Activated CD4-positive, alpha-beta T cell treated with anti-CD3 and anti-CD28 coated beads, Interleukin-2, amount 50 U/mL, for 24 hours (primary cell): ENCODE results near the gene MDFIC.

Experiments
- DNase-seq, 2 donors: peaks; one replicate each; pipeline ENCODE4 v3.0.0-alpha.2; 2020; ENCODE audit warnings: low read depth in 1 of 2, low spot score in 1 of 2

Gene MDFIC

DNA sequence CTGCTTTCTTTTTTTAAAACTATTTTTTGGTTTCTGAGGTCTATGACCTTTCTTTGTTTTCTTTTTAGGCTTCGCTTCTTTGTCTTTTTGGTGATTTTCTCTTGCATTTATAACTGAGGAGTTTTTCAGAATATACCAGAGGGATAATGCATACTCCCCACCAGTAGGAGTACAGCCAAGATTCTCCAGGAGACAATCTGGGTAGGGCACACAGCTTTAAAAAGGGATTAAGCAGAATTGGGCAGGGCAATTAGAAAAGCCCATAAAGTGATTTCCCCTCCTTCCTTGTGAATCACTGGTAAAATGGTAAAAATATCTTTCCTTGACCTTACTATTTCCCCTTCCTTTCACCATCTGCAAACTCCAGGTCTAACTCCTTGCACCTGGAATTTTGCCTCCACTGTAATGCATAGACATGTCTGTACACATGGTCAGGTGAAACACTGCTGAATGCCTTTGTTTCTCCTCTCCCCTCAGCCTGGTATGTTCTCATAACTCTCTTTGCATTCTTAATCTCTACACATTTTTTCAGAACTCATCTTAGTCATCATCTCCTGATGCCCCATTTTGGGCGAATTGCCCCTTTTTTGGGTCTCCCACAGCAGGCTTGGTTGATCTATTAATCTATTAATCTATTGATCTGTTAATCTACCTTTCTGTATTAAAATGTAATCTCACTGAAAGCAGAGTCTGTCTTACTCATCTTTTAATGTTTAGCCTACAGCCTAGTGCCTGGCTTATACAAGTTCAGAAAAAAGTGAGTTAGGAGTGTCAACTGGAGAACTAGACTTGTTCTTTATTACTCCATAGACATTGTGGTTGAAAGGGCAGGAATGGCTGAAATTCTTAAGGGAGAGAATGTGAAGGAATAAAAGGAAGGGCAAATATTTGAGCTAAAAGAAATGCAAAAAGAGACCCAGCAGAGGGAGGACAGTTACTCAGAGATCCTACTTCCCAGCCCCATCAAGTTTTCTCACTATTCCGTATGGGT lies 64.6 kb downstream of the MDFIC start:
- DNase-seq = no peak

DNA sequence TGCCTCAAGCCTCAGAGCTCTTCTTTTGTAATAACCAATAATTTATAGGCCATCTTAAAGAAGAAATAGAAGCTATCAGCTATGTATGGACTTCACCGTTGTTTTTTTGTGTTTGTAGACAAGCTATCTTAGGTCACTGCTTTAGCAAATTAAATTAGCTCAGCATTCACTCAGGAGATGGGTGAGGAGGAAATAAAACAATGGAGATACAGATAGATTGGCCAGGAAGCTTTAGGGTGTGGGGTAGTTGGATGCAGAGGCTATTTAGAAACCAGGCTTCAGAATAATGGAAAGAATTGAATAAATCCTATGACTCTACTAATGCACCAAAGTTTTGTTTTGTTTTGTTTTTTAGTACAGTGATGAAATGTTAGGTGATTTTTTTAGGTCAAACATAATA lies 66.1 kb downstream of the MDFIC start:
- no peak for DNase-seq

DNA sequence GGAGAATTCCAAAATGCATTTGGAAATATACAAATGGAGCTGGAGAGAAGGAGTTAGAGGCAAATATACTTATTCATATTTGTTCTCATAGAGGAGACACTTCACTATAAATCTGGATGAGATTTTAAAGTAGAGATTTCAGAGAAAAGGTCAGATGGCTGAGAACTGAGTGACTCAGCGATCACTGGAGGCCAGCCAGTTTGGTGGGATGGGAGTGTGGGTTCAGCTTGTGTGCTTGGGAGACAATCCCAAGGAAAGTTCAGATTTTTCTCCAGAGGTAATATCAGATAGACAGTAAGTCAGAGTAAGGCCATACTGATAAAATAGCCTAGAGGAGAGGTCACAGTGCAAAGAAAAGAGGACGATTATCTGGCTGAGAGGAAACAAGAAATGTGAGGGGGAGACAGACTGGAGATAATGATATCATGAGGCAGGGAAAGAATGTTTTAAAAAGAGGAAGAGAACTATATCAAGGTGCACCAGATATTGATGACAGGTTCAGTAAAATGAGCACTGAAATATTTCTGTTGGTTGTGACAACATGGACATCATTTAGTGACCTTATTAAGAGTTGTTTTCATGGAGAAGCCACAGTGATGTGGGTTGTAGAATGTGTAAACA lies 67.0 kb downstream of the MDFIC start:
- DNase-seq = no peak

DNA sequence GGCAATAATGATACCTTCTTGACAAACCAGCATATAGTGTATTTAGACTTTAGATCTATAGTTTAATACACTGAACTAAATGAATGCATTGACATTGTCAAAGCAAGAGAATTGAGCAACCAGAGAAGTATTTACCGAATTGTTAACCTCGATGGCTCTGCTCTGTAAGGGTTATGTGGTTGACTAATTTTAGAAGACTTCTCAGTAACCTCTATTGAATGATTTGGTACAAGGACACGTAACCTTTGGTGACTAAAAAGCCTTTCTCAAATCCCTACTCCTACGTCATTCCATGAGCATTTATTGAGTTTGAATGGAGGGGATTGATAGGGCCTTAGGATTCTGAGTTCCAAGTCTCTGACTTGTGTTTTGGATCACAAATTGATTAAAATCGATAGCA lies 67.6 kb downstream of the MDFIC start:
- no peak for DNase-seq

DNA sequence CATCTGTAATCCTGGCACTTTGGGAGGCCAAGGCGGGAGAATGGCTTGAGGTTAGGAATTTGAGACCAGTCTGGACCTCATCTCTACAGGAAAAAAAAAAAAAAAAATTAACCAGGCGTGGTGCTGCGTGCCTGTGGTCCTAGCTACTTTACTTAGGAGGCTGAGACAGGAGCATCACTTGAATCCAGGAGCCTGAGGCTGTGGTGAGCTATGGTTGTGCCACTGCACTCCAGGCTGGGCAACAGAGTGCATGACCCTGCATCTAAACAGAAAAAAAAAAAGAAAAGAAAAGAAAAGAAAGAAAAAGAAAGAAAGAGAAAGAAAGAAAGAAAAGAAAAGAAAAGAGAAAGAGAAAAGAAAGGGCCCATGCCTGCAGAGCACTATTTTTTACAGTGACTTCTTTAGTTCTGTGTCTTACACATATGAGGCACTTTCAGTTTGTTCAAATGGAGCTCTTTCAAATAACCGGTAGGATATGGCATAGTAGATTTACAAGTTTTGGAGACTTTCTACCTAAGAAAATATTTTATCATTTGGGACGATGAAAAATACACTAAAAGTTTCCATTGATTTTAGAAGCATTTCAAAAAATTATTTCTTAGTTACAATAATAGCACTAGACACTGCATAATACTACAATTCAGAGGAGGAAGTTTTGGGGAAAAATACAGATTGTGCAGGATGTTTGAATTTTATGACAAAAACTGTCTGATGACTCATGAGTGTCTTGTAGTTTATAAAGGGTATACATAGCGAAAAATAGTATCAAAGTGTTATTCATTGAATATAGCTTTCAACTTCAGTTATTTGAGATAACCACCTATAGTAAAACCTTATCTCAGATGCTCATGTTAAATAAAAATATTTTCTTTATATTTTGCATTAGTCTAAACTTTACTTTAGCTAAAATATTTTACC lies 75.9 kb downstream of the MDFIC start:
- DNase-seq = no peak

DNA sequence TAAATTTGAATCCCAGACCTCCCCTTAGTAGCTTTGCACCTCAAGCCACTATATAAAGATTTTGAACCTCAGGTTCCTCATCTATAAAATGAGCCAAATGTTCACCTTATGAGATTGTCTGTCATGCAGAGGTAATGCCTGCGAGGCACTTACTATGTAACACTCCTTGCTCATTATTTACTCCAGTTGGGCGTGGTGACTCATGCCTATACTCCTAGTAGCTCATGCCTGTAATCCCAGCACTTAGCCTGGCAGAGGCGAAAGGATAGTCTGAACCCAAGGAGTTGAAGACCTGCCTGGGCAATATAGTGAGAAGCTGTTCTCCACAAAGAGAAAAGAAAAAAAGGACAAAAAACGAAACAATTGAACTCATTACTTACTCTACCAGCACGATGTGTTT lies 82.2 kb downstream of the MDFIC start:
- no peak for DNase-seq

DNA sequence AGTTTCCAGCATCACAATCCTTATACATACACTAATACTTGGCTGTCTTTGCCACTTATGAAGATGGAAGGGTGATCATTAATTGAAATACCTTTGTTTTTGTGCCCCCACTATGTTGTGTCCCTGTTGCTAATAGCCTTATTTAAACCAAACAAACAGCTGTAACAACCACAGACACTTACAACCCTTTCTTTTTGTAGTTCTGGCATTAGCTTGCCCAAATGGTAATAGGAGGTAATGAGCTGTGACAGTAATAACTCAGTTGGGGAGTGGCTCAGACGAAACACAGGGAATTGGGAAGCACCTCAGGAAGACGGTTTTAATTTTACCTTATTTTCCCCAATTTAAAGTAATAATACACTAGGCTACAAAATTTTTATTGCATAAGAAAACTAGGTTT lies 83.4 kb downstream of the MDFIC start:
- DNase-seq = no peak

DNA sequence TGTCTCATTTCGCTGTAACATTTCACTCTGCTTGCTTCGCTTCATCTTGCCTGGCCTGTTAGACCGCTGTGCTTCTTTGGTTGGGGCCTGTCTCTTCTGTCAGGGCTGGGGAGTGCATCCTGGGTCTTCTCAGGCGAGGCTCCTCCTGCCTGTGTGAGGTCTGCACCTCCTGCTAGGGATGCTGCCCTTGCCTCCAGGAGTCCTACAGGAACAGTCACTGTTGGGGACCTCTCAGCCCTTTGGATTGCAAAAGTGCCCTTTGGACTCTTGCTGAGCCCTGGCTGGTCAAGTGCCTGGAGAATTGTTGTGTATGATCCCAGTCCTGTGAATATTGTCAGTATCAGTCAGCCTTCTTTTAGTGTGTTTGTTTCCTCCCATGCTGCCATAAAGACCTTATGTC lies 84.1 kb downstream of the MDFIC start:
- DNase-seq = no peak

DNA sequence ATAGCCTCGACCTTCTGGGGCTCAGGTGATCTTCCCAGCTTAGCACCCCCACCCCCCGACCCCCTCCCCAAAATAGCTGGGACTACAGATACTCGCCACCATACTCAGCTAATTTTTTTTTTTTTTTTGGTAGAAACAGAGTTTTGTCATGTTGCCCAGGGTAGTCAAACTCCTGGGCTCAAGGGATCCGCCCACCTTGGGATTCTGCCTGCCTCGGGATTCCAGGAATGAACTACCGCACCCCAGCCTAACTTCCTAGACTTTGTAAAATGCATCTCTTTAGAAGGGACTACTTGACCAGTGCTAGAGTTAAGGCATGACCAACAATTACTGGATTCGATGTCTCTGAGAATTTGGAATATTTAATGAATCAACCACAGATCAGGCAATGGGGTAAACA lies 85.9 kb downstream of the MDFIC start:
- no peak for DNase-seq

DNA sequence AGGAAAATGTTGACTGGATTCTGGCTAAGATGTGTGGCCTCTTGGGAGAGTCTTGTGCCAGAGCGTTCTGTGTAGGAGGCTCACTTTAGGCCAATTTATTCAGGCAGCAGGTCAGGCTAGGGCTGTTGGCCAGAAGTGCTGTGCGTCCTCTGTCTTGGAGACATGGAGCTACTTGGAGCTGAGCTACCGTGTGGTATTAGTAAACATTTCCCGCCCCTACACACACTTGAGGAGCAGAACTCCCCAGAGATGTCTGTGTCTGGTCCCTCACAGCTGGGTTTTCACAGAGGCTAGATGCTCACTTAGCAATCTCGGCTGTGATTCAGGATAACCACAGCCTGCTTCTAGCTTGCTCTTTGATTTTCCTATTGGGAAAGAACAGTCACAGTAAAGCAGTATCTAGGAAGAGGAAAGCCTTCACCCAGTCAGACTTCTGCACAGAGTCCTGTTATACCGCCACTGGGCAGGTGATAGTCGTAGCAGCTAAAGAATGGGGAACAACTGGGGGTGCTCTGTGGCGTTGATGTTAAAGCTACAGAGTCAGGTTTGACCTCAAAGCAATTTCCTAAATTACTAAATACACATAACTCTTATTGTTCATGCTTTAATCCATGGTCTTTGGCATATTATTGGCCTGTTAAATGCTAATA lies 86.7 kb downstream of the MDFIC start:
- no peak for DNase-seq

DNA sequence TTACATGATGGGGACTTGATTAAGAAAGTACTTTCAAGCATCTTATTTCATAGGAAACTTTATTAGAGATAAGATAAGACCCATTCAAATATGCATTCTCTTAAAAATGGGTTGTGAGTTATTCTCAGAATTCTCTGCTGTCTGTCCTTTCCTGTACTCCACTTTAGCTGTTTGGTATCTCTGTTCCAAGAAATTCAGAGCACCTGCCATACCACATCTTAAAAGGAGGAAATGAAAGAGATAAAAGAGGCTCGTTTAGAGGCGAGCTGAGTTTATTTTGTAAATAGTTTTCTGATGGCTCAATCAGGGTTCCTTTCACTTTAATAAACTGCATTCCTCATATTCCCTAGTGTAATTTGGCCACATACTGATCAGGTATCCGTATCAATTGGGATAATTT lies 87.2 kb downstream of the MDFIC start:
- no peak for DNase-seq

DNA sequence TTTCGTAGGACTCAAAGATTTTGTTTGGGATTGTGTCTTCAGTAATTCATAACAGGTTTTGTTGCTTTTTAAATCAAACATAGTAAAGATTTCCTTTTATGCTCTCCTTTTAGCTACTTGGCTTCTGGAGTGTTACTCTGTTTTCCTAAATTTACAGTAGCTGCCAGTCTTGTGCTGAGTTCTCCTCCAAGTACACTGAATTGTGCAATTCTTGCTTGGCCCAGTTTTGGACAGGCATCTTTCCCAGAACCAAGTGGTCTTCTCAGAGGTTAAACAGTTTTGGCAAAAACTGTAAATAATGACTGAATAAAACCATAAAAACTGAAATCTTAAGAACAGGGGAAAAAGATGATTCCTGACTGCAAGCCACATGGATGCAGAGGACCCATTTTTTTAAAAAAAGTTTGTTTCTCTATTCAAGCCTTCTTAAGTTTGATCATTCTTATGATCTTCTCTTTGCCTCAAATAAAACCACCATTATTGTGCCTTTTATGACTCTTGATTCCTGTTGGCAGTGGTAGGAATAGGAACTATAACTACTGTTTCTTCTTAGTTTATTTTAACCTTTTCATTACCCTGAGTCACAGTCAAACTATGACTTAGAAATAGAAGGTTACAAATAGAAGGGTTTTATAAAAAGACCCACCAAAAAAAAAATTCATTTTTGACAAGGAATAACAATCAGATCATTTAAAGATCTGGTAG lies 88.0 kb downstream of the MDFIC start:
- no peak for DNase-seq

DNA sequence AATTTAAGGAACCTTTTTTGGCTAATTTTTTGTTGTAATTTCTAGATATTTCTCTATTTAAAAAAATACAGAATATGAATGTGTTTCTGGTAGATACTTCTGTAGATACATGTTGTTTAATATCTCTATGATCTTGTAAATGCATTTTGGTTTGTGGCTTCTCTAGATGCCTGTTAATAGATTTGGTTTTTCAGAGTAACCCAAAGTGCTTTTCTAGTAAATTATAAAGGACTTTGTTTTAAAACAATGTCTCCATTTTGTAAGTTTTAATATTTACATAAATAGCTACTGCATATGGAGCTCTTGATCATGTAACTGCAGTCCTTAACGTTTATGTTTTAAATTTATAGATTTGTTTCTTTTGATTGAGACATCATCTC lies 88.5 kb downstream of the MDFIC start:
- DNase-seq = no peak

DNA sequence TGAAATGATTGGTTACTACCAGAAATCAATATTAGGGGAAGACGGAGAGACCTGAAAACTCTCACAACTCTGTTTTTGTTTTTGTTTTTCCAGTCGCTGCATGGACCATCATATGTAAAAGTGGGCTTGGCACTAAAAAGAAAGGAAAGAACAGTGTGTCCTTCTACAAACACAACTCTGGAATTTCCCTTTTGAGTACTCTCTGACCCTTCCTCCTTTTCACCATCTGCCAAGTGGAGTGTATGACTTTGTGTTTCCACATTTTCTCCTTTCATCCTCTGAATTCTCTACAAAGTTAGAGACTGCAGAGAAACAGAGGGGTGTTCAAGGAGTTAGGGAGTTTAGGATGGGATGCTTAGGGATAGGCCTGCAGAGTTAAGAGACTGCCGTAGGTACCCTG lies 92.0 kb downstream of the MDFIC start:
- no peak for DNase-seq

DNA sequence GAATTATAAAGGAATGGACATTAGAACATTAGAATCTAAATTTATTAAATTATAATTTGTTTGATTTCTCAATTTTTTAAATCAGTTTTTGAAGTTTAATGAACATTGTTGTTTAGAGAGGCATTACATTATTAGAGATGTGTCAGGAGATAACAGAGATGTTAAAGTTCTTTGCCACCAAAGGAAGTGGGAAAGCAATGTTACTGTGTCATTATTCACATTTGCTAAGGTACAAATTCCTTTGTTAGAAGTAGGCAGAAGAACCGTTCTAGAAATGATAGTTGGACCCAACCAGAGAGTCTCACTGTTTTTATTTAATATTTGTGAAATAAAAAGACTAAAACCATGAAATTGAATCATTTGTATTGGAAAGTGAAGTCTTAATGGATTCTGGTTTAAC lies 92.9 kb downstream of the MDFIC start:
- DNase-seq = no peak

DNA sequence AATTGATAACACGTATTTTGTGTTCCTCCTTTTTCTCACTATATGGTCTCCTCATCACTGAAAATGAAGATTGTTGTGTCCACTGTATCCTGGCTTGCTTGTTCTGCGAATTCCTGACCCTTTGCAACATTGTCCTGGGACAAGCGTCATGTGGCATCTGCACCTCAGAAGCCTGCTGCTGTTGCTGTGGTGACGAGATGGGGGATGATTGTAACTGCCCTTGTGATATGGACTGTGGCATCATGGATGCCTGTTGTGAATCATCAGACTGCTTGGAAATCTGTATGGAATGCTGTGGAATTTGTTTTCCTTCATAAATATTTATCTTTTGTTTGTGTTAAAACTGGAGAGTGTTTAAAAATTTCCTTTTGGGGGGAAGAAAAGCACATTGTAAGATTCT lies 93.7 kb downstream of the MDFIC start:
- DNase-seq = no peak

DNA sequence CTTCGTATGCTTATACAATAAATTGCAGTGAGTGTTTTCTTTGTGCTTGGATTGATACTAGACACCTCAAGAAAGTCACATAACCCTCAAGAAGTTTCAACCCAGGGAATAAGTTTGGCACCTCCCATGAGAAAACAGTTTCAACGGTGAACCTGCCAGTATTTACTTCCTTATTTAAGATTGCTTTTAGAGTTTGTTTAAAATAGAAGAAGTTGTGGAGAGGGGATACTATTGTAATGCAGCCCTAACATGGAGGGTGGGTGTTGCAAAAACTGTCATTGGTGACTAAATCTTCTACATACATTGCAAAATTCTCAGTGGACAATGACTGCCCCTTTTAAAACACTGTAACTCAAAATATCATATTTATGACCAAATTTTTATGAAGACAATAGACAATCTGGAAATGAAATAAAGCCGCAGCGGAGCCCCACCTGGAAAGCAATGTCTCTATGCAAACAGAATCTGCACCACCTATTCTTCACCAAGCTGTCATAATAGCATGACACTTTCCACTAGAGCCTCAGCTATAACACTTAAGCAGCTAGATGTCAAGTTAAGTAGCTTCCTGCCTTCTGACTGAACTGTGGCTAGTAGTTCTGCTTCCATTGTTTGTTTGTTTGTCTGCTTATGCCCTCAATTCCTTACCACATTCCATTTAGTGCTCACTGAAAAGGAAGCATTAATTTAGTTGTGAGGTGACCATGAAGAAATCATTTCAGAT lies 98.2 kb downstream of the MDFIC start:
- no peak for DNase-seq

DNA sequence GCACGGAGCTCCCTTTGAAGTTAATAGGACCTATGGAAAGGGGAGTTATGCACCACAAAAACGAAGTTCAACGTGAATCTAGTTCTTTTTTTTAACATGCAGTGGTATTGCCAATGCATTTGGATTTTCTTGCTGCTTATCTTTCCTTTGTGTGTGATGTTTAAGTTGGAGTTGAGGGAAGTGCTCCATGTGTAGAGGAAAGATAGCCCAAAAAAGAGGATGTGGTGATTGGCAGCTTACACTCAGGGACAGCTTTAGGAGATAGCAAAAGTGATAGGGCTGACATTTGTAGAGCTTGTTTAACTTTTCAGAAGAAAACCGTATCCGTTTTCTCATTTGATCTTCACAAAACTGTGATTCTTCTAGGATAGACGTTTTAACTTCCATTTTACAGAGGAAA lies 101.3 kb downstream of the MDFIC start:
- no peak for DNase-seq

DNA sequence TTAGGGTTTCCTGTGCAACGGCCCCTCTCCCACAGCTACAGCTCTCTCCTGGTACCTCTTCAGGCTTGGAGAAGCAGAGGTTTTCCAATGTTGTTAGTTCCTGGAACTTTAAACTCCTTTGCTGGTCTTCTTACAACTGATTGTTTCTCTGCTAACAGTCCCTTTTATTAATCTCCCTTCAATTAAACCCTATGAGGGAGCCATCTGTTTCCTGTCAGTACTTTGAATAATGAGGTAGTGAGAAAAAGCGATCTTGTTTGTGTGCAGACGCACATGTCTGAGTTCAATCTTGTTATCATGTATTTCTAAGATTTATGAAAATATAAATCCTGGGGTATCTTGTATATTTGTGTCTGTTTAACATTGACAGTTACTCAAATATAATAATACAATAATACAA lies 102.4 kb downstream of the MDFIC start:
- DNase-seq = no peak
